Suprapubic skin (tissue), 4 donors: ENCODE data around the gene CHN2. TPM values are rescaled to one million over a fixed set of nuclear protein-coding genes. Genes with fewer than 3 reads are reported as not detected.

ENCODE experiments used
- DNase-seq, 2 donors: peaks; one replicate each; pipeline ENCODE4 v3.0.0-alpha.2; 2019; ENCODE audit warnings: low spot score in 2 of 2
- H3K27ac ChIP-seq: fragments of 200-600 bp; sonication (generic); one replicate; pipeline ENCODE4 v1.5.1; 2019
- H3K27me3 ChIP-seq: fragments of 200-600 bp; sonication (generic); one replicate; pipeline ENCODE4 v1.5.1; 2019
- H3K36me3 ChIP-seq: fragments of 200-600 bp; sonication (generic); one replicate; pipeline ENCODE4 v1.5.1; 2019
- H3K4me1 ChIP-seq: fragments of 200-600 bp; sonication (generic); one replicate; pipeline ENCODE4 v1.5.1; 2019
- H3K4me3 ChIP-seq: fragments of 200-600 bp; sonication (generic); one replicate; pipeline ENCODE4 v1.5.1; 2019; ENCODE audit warnings: mild to moderate bottlenecking
- H3K9me3 ChIP-seq: fragments of 200-600 bp; sonication (generic); one replicate; pipeline ENCODE4 v1.5.1; 2019
- EP300 ChIP-seq: sonication (generic); formaldehyde crosslinking; IDR thresholded peaks from one replicate; pipeline ENCODE4 v1.6.1; 2017; ENCODE audit warnings: antibody characterized with exemption
- POLR2A ChIP-seq, 2 donors: fragments of 450-650 bp; IDR thresholded peaks; one replicate each; pipeline ENCODE4 v1.6.1; 2017; ENCODE audit warnings: antibody characterized with exemption in 2 of 2, mild to moderate bottlenecking in 2 of 2, moderate library complexity in 2 of 2
- POLR2AphosphoS5 ChIP-seq, 3 donors: sonication (generic); formaldehyde crosslinking; IDR thresholded peaks; one replicate each; pipeline ENCODE4 v1.6.1; 2017; ENCODE audit warnings: antibody characterized with exemption in 3 of 3
- WGBS: methylation state at CpG from one replicate; pipeline ENCODE4 v1.1.5; 2018; 5-methylcytosine and 5-hydroxymethylcytosine counted together
- total RNA-seq, 4 donors: library from RNA; depleted of rRNA; stranded (reverse); fragments of >200 nt; gene quantifications; one replicate each; pipeline ENCODE4 v1.1.0, GENCODE V29; 2016
- TF ChIP-seq, protein P1 (sequence below), 2 donors: fragments of 200-600 bp in 1 of 2; fragments of 450-650 bp in 1 of 2; sonication (generic) in 1 of 2; IDR thresholded peaks; one replicate each; pipeline ENCODE4 v1.5.1; 2016 to 2019; ENCODE audit warnings: antibody characterized with exemption in 2 of 2, mild to moderate bottlenecking in 1 of 2, moderate library complexity in 1 of 2

The CHN2 gene
- total RNA-seq, 4 donors from 2014 or later: 3.3 to 9.6 (median 6.2) TPM

DNA sequence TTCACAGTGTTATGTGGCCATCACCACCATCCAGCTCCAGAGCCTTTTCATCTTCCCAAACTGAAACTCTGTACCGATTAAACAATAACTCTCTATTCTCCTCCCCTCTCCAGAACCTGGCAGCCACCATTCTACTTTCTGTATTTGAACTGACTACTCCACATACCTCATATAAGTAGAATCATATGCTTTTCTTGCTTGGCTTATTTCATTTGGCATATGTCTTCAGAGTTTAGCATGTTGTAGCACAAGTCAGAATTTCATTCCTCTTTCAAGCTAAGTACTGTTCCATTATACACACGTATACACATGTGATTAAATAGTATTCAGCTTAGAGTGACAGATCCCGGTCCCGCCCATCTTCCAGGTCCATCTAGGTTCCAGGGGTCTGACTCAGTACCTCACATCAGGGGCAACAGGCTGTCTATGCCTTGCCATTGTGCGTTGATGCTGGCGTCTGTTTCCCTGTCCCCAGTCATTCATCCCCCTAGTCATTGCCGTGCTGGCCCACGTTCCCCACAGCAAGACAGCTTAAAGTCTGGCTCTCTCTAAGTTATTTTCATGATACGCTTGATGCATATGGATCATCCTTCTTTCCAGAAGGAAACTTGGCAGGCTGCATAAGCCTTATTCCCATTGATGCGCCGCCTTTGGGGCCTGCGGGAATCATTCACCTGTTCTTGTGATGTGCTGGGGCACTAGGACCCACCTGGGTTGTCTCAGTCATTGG, 108.3 kb downstream of the CHN2 start:
- TF ChIP-seq POLR2A (IDR thresholded peaks at IDR 0.05): no peak
- TF ChIP-seq EP300: no peak
- no peak for TF ChIP-seq POLR2AphosphoS5 (IDR thresholded peaks at IDR 0.05)
- TF ChIP-seq, protein P1, sequence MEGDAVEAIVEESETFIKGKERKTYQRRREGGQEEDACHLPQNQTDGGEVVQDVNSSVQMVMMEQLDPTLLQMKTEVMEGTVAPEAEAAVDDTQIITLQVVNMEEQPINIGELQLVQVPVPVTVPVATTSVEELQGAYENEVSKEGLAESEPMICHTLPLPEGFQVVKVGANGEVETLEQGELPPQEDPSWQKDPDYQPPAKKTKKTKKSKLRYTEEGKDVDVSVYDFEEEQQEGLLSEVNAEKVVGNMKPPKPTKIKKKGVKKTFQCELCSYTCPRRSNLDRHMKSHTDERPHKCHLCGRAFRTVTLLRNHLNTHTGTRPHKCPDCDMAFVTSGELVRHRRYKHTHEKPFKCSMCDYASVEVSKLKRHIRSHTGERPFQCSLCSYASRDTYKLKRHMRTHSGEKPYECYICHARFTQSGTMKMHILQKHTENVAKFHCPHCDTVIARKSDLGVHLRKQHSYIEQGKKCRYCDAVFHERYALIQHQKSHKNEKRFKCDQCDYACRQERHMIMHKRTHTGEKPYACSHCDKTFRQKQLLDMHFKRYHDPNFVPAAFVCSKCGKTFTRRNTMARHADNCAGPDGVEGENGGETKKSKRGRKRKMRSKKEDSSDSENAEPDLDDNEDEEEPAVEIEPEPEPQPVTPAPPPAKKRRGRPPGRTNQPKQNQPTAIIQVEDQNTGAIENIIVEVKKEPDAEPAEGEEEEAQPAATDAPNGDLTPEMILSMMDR (IDR thresholded peaks at IDR 0.05): no peak
- H3K4me1 ChIP-seq: peaks cover 5% of the 10 kb centered on the region
- no peak overlapping the region for H3K27ac ChIP-seq
- no peaks in the 10 kb centered on the region for H3K36me3 ChIP-seq
- H3K27me3 ChIP-seq: no peaks in the 10 kb centered on the region
- no peak for DNase-seq
- H3K4me3 ChIP-seq: no peak overlapping the region
- H3K9me3 ChIP-seq: no peaks in the 10 kb centered on the region
- WGBS: 86% methylated on average over 12 of the region's 12 CpGs

DNA sequence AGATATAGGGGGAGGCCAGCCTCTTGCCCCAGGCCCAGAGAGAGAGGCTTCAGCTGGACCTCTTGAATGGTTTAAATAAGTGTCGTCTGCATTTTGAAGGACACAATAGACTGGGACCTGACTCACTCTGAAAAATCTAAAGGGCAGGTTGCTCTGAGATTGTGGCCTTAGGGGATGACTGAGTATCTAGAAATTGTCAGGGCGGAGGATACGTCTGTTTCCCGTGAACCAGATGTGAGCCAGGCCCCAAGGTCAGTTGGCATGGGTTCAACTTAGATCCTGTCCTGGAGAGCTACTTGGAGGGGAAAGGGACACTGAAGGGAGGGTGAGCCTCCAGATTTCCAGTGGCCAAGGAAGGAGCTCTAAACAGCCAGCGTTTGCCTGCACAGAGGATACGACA, 110.2 kb downstream of the CHN2 start:
- WGBS: 46% methylated on average over 6 of the region's 6 CpGs
- H3K36me3 ChIP-seq: no peaks in the 10 kb centered on the region
- H3K4me1 ChIP-seq: peaks cover 4% of the 10 kb centered on the region
- H3K9me3 ChIP-seq: no peaks in the 10 kb centered on the region
- no peak for TF ChIP-seq EP300
- TF ChIP-seq POLR2A (IDR thresholded peaks at IDR 0.05): no peak
- no peak overlapping the region for H3K27ac ChIP-seq
- no peaks in the 10 kb centered on the region for H3K27me3 ChIP-seq
- no peak for DNase-seq
- H3K4me3 ChIP-seq: no peak overlapping the region

DNA sequence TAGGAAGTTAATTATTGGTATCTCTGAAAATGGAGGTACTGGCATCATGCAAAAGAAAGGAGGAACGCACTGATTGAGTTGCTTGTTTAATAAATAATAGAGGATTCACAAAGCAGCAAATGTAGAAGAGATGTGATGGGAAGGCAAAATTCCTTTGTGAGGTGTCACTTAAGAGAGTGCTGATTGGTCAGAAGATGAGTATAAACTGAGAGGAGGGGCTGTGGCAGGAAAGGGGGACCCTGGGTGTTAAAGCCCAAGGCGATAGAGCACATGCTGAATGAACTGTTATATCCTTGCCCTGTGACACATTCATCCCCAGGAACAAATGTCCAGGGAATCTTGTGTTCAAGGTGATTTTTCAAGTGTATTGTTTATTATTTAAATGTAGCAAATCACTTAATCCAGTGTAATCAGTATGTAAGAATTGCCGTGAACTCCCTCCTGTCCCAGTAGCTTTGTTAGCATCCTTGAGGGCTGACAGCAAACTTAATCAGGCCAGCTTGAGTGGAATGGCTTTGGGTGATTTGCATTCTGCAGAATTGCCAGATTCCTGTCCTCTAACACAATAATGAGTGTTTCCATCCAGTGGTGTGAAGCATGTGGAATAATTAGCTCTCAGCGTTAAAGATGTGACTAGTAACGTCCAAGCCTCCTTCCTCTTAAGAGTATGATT, 111.9 kb downstream of the CHN2 start:
- H3K36me3 ChIP-seq: no peaks in the 10 kb centered on the region
- H3K9me3 ChIP-seq: no peaks in the 10 kb centered on the region
- WGBS: 76% methylated on average over 5 of the region's 5 CpGs
- H3K4me3 ChIP-seq: no peak overlapping the region
- DNase-seq: no peak
- no peak for TF ChIP-seq EP300
- TF ChIP-seq, protein P1 (IDR thresholded peaks at IDR 0.05): no peak
- TF ChIP-seq POLR2AphosphoS5 (IDR thresholded peaks at IDR 0.05): no peak
- TF ChIP-seq POLR2A (IDR thresholded peaks at IDR 0.05): no peak
- H3K27ac ChIP-seq: no peak overlapping the region
- no peaks in the 10 kb centered on the region for H3K27me3 ChIP-seq
- H3K4me1 ChIP-seq: no peaks in the 10 kb centered on the region

DNA sequence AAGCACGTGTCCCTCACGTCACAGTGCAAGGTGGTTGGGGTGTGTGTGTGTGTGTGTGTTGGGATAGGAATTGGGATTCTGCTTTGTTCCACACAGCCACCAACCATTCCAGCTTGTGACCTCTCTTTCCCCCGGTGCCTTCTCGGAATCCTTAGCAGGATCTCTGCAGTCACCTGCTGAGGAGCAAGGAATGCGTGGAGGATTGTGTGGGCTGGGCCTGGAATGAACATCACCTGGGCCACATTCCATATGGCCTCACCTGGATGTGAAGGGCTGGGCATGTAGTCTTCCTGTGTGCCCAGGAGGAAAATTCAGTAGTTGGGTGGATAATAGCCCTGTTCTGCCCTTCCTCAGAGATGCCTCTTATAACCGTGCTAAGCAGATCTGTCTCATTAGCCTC, 113.8 kb downstream of the CHN2 start:
- 84% methylated on average over 6 of the region's 6 CpGs for WGBS
- TF ChIP-seq POLR2A (IDR thresholded peaks at IDR 0.05) (no peak), EP300 (no peak), POLR2AphosphoS5 (IDR thresholded peaks at IDR 0.05) (no peak)
- TF ChIP-seq, protein P1 (IDR thresholded peaks at IDR 0.05): no peak
- DNase-seq: no peak
- Histone ChIP-seq H3K36me3 (no peaks in the 10 kb centered on the region), H3K4me1 (no peaks in the 10 kb centered on the region), H3K4me3 (no peak overlapping the region), H3K9me3 (no peaks in the 10 kb centered on the region), H3K27me3 (no peaks in the 10 kb centered on the region), H3K27ac (no peak overlapping the region)

DNA sequence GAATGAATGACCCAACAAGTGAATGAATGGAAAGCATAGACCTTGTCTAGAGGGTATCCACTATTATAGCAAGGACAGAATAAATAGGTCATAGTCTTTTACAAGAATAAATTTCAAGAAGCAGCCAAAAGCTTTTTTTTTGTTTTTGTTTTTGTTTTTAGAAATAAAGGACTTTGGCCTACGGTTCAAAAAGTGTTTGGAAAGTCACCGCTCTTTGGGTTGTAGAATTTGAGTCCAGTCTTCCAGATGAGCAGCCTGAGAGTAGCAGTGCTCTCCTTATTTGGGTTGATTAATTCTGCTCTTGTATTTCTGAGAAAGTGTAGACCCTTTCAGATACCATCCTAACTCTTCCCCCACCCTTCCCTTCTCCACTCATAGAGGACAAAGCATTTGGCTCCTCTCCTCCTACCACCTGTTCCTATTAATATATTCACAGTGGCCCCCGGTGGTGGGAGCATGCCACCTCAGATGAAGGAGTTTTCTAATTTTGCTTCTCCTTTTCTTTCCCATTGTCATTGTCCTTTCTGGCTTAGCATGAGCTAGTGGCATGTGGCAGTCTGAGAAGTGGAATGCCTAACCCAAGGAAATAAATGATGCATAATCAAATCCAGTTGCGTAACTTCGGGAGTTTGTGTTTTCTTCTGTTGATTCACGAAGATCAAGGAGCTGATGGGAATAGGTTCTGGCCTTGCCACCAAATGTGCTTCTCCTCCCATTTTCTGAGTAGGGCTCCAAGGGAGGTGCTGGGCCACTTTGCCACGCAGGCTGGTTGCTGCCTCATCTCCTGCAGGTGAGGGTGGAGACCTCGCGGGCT, 114.7 kb downstream of the CHN2 start:
- 76% methylated on average over 7 of the region's 9 CpGs for WGBS
- no peaks in the 10 kb centered on the region for H3K9me3 ChIP-seq

More for the DNA sequence above, 114.7 kb downstream of the CHN2 start:
- no peaks in the 10 kb centered on the region for H3K27me3 ChIP-seq
- no peaks in the 10 kb centered on the region for H3K4me1 ChIP-seq
- no peak for DNase-seq
- no peak overlapping the region for H3K4me3 ChIP-seq
- H3K36me3 ChIP-seq: no peaks in the 10 kb centered on the region
- TF ChIP-seq EP300 (no peak), POLR2AphosphoS5 (IDR thresholded peaks at IDR 0.05) (no peak), POLR2A (IDR thresholded peaks at IDR 0.05) (no peak)
- TF ChIP-seq, protein P1 (IDR thresholded peaks at IDR 0.05): no peak
- H3K27ac ChIP-seq: no peak overlapping the region
